K562 (cell line): Measurements from ENCODE around the gene SLC22A4. TPM values are rescaled to one million over a fixed set of nuclear protein-coding genes. Genes with fewer than 3 reads are reported as not detected.
A peak's percentile ranks its signal among the peaks of the same experiment; 100 is the strongest.

Experiments used
- AFF4 ChIP-seq: sonication (generic); formaldehyde crosslinking; IDR thresholded peaks from 2 replicates; pipeline ENCODE4 v1.8.0; 2023; ENCODE audit warnings: mild to moderate bottlenecking, missing genetic modification reagents
- CBFA2T3 ChIP-seq: fragments of 450-650 bp; IDR thresholded peaks from 2 replicates; pipeline ENCODE4 v1.6.1; 2017
- ELK1 ChIP-seq: sonication (generic); formaldehyde crosslinking; IDR thresholded peaks from 2 replicates; pipeline ENCODE4 v1.8.1; 2022; ENCODE audit warnings: missing genetic modification reagents
- HDAC3 ChIP-seq: fragments of 450-650 bp; IDR thresholded peaks from 2 replicates; pipeline ENCODE4 v1.6.1; 2018; ENCODE audit warnings: borderline replicate concordance, mild to moderate bottlenecking, moderate library complexity; ENCODE audit not compliant: partially characterized antibody
- HEY1 ChIP-seq: fragments of 250-450 bp; sonication (Bioruptor Pico); IDR thresholded peaks from 2 replicates; pipeline ENCODE4 v1.5.0; 2020; ENCODE audit warnings: mild to moderate bottlenecking, moderate library complexity, borderline replicate concordance
- NR1H2 ChIP-seq: sonication (generic); formaldehyde crosslinking; IDR thresholded peaks from 2 replicates; pipeline ENCODE4 v1.4.0; 2020; ENCODE audit warnings: mild to moderate bottlenecking, missing genetic modification reagents
- UBTF ChIP-seq, 2 experiments: IDR thresholded peaks; 2 replicates each; pipeline ENCODE4 v1.6.1; 2012; ENCODE audit warnings: improper control_type of control experiment in 2 of 2, low read depth in 2 of 2, low read length in 2 of 2, borderline replicate concordance in 1 of 2
- ZC3H8 ChIP-seq: fragments of 450-650 bp; IDR thresholded peaks from 2 replicates; pipeline ENCODE4 v1.6.1; 2017
- ZNF512 ChIP-seq: IDR thresholded peaks from 2 replicates; pipeline ENCODE4 v1.6.1; 2016; ENCODE audit warnings: missing genetic modification characterization, missing compliant biosample characterization
- polyA plus RNA-seq, 8 experiments: library from polyadenylated mRNA; depleted of rRNA in 4 of 8; stranded (reverse) in 5 of 8; unstranded in 3 of 8; fragments of >200 nt; fragmentation: Nextera tagmentation in 2 of 8; fragmentation: Illumina TruSeq in 1 of 8; extraction: Ambion mirVana in 2 of 8; extraction: Trizol in 1 of 8; gene quantifications; 2 replicates each; pipeline versions ENCODE4 v1.2.1 to v1.2.3, GENCODE V29; 2011 to 2014; ENCODE audit warnings: inconsistent platforms in 1 of 8, missing spikeins in 1 of 8
- total RNA-seq, 7 experiments: library from RNA; depleted of rRNA in 6 of 7; stranded (reverse); fragments of >200 nt in 6 of 7; fragmentation: Illumina TruSeq in 2 of 7; extraction: Trizol in 2 of 7; gene quantifications; 2 replicates each; pipeline versions ENCODE4 v1.2.1 to v1.2.3, GENCODE V29; 2011 to 2021; ENCODE audit warnings: low replicate concordance in 1 of 7
- TF ChIP-seq, protein P1 (sequence below): fragments of 250-450 bp; sonication (Bioruptor Pico); IDR thresholded peaks from 2 replicates; pipeline ENCODE4 v1.9.0; 2021; ENCODE audit warnings: mild to moderate bottlenecking, inconsistent platforms
- TF ChIP-seq, protein P2 (sequence below): fragments of 450-650 bp; IDR thresholded peaks from 2 replicates; pipeline ENCODE4 v1.6.1; 2016; ENCODE audit warnings: mild to moderate bottlenecking

Gene SLC22A4
- total and polyA plus RNA-seq, 9 of the 15 experiments (the other 6 are each of a cell fraction or from before 2014, with no cell fraction given), result 2.7 to 9.5 (median 6.2) TPM

DNA sequence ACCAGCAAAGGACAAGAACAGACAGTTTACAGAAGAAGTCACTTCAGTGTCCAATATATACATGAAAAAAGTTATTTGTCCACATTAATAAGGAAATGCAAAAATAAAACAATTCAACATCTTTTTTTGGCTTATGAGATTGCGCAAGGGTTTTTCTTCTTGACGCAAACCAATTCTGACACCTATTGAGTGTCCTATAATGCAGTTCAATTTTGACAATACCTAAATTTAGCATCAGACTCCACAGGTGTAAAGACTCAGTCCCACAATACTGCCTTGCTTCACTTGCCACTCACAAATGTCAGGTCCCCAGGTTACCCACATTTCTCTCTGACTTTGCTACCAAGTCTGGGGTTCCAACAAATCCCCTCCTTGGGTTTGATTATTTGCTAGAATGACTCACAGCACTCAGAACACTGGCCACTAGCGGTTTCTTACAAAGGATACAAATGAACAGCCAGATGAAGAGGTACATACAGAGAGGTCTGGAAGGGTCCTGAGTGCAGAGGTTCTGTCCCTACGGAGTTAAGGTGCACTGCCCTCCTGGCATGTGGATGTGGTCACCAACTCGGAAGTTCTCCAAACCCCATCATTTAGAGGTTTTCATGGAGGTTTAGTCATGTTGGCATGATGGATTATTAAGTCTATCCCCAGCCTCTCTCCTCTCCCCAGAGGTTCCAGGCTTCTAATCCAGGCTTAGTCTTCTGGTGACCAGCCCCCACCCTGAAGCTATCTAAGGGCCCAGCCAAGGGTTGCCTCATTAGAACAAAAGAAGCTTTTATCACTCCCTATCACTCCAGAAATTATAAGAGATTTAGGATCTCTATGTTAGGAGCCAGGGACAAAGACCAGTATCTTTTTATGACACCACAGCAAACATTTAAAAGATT lies 48.3 kb downstream of the SLC22A4 start (continued):
- no peak for TF ChIP-seq AFF4
- TF ChIP-seq UBTF (IDR thresholded peaks at IDR 0.05; ENCODE audit: borderline replicate concordance in 1 of 2, low read depth in 2 of 2, low read length in 2 of 2), result no peak
- TF ChIP-seq NR1H2 (CRISPR knock-in tag), result no peak
- TF ChIP-seq ELK1 (CRISPR knock-in tag), result no peak
- TF ChIP-seq, protein P1, sequence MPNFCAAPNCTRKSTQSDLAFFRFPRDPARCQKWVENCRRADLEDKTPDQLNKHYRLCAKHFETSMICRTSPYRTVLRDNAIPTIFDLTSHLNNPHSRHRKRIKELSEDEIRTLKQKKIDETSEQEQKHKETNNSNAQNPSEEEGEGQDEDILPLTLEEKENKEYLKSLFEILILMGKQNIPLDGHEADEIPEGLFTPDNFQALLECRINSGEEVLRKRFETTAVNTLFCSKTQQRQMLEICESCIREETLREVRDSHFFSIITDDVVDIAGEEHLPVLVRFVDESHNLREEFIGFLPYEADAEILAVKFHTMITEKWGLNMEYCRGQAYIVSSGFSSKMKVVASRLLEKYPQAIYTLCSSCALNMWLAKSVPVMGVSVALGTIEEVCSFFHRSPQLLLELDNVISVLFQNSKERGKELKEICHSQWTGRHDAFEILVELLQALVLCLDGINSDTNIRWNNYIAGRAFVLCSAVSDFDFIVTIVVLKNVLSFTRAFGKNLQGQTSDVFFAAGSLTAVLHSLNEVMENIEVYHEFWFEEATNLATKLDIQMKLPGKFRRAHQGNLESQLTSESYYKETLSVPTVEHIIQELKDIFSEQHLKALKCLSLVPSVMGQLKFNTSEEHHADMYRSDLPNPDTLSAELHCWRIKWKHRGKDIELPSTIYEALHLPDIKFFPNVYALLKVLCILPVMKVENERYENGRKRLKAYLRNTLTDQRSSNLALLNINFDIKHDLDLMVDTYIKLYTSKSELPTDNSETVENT (CRISPR knock-in tag), result no peak
- TF ChIP-seq ZC3H8, result no peak
- no peak for TF ChIP-seq HEY1 (CRISPR knock-in tag)
- peak; percentile 34 for TF ChIP-seq CBFA2T3
- TF ChIP-seq, protein P2, sequence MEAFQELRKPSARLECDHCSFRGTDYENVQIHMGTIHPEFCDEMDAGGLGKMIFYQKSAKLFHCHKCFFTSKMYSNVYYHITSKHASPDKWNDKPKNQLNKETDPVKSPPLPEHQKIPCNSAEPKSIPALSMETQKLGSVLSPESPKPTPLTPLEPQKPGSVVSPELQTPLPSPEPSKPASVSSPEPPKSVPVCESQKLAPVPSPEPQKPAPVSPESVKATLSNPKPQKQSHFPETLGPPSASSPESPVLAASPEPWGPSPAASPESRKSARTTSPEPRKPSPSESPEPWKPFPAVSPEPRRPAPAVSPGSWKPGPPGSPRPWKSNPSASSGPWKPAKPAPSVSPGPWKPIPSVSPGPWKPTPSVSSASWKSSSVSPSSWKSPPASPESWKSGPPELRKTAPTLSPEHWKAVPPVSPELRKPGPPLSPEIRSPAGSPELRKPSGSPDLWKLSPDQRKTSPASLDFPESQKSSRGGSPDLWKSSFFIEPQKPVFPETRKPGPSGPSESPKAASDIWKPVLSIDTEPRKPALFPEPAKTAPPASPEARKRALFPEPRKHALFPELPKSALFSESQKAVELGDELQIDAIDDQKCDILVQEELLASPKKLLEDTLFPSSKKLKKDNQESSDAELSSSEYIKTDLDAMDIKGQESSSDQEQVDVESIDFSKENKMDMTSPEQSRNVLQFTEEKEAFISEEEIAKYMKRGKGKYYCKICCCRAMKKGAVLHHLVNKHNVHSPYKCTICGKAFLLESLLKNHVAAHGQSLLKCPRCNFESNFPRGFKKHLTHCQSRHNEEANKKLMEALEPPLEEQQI, result no peak
- no peak for TF ChIP-seq ZNF512 (tag)
- TF ChIP-seq HDAC3, result no peak
